ENCODE measurements around the gene SLC36A2. TPM values are rescaled to one million over a fixed set of nuclear protein-coding genes. Genes with fewer than 3 reads are reported as not detected.

SLC36A2 gene
- total and polyA plus RNA-seq, 4 donors, result 0.06 to 0.30 (median 0.24) TPM; not detected in 1

DNA sequence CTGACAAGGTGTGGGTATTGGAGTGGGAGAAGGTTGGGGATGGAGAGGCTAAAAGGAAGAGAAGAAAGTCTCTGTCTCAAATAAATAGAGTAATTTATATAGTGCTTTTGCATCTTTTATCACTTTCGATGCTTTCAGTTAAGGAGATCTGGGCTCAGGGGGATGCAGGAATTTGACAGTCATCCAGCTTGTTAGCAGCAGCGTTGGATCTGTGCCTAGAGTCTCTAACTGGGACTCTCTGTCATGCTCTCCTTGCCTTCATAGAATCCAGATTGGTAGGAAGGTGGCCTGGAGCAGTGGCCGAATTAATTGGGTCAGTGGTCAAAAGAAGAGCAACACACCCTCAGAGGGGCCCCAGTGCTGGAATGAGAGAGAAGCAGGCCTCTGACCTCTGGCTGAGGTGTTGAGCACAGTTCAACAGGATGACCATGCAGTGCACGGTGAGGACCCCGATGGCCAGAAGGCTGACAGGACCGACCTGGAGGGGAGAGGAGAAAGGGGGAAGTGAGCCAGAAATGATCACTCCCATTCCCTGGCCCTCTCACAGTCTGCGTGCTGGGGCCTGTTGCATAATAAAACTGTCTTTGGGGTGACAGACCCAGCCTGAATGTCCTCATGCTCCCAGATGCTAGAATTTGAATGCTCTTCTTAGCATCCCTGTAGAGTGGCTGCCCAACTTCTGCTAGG lies 51.4 kb downstream of the SLC36A2 start:
- H3K36me3 ChIP-seq (ENCODE audit: control insufficient read depth, insufficient read depth, low read length), result no peaks in the 10 kb centered on the region
- H3K4me1 ChIP-seq (ENCODE audit: control insufficient read depth, insufficient read depth, low read length), result peaks cover 5% of the 10 kb centered on the region
- DNase-seq (ENCODE audit: low read depth in 4 of 6, low spot score in 6 of 6), result peak in 4 of 6 donors; percentile 29 to 85 (median 52)
- H3K27ac ChIP-seq (ENCODE audit: low read depth, low read length), result no peak overlapping the region
- WGBS (ENCODE audit: insufficient coverage), result 17% methylated on average over 7 of the region's 7 CpGs
- no peaks in the 10 kb centered on the region for H3K27me3 ChIP-seq (ENCODE audit: control insufficient read depth, insufficient read depth, low read length)
- no peaks in the 10 kb centered on the region for H3K9me3 ChIP-seq (ENCODE audit: control insufficient read depth, insufficient read depth, low read length)
- no peak overlapping the region for H3K4me3 ChIP-seq (ENCODE audit: low read depth, low read length)

DNA sequence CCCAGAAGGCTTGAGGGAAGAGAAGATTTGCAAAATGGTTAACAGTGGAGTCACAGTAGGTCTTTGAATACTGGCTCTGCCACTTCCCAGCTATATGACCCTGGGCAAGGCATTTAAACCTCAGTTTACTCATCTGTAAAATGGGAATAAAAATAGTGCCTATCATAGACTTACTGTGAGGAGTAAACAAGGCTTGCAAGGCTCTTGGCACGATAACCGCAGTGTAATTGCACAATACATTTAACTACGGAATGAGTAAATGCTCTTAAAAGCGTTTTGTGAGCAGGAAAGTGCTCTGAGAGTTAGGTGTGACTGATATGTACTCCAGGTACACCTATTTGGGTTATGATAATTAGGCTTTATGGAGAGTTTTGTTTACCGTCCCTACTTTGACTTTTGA lies 52.2 kb downstream of the SLC36A2 start:
- no peak overlapping the region for H3K27ac ChIP-seq (ENCODE audit: low read depth, low read length)
- H3K4me3 ChIP-seq (ENCODE audit: low read depth, low read length), result no peak overlapping the region
- no peaks in the 10 kb centered on the region for H3K27me3 ChIP-seq (ENCODE audit: control insufficient read depth, insufficient read depth, low read length)
- 82% methylated on average over 5 of the region's 5 CpGs for WGBS (ENCODE audit: insufficient coverage)
- no peak for DNase-seq (ENCODE audit: low read depth in 4 of 6, low spot score in 6 of 6)
- peaks cover 5% of the 10 kb centered on the region for H3K4me1 ChIP-seq (ENCODE audit: control insufficient read depth, insufficient read depth, low read length)
- H3K9me3 ChIP-seq (ENCODE audit: control insufficient read depth, insufficient read depth, low read length), result no peaks in the 10 kb centered on the region
- no peaks in the 10 kb centered on the region for H3K36me3 ChIP-seq (ENCODE audit: control insufficient read depth, insufficient read depth, low read length)

- WGBS (ENCODE audit: insufficient coverage), result 51% methylated on average over 3 of the region's 4 CpGs
- Histone ChIP-seq H3K27ac (ENCODE audit: low read depth, low read length) (no peak overlapping the region), H3K27me3 (ENCODE audit: control insufficient read depth, insufficient read depth, low read length) (no peaks in the 10 kb centered on the region), H3K9me3 (ENCODE audit: control insufficient read depth, insufficient read depth, low read length) (no peaks in the 10 kb centered on the region), H3K36me3 (ENCODE audit: control insufficient read depth, insufficient read depth, low read length) (no peaks in the 10 kb centered on the region), H3K4me3 (ENCODE audit: low read depth, low read length) (no peak overlapping the region), H3K4me1 (ENCODE audit: control insufficient read depth, insufficient read depth, low read length) (peaks cover 5% of the 10 kb centered on the region)
- no peak for DNase-seq (ENCODE audit: low read depth in 4 of 6, low spot score in 6 of 6)
Observed at GRCh38 chr5:151293624-151294023, 53.7 kb downstream of the SLC36A2 start.

- no CpG with 5 or more reads among the region's 2 CpGs for WGBS (ENCODE audit: insufficient coverage)
- Histone ChIP-seq H3K4me3 (ENCODE audit: low read depth, low read length) (no peak overlapping the region), H3K4me1 (ENCODE audit: control insufficient read depth, insufficient read depth, low read length) (no peaks in the 10 kb centered on the region), H3K27me3 (ENCODE audit: control insufficient read depth, insufficient read depth, low read length) (no peaks in the 10 kb centered on the region), H3K36me3 (ENCODE audit: control insufficient read depth, insufficient read depth, low read length) (no peaks in the 10 kb centered on the region), H3K9me3 (ENCODE audit: control insufficient read depth, insufficient read depth, low read length) (no peaks in the 10 kb centered on the region), H3K27ac (ENCODE audit: low read depth, low read length) (no peak overlapping the region)
- DNase-seq (ENCODE audit: low read depth in 4 of 6, low spot score in 6 of 6), result peak in 1 of 6 donors; percentile 7
Observed at GRCh38 chr5:151288180-151288579, 59.2 kb downstream of the SLC36A2 start.

- Histone ChIP-seq H3K36me3 (ENCODE audit: control insufficient read depth, insufficient read depth, low read length) (no peaks in the 10 kb centered on the region), H3K27me3 (ENCODE audit: control insufficient read depth, insufficient read depth, low read length) (no peaks in the 10 kb centered on the region), H3K27ac (ENCODE audit: low read depth, low read length) (no peak overlapping the region), H3K9me3 (ENCODE audit: control insufficient read depth, insufficient read depth, low read length) (no peaks in the 10 kb centered on the region), H3K4me3 (ENCODE audit: low read depth, low read length) (no peak overlapping the region), H3K4me1 (ENCODE audit: control insufficient read depth, insufficient read depth, low read length) (no peaks in the 10 kb centered on the region)
- WGBS (ENCODE audit: insufficient coverage), result 60% methylated on average over 1 of the region's 1 CpG
- no peak for DNase-seq (ENCODE audit: low read depth in 4 of 6, low spot score in 6 of 6)
Observed at GRCh38 chr5:151286246-151286645, 61.1 kb downstream of the SLC36A2 start.

DNA sequence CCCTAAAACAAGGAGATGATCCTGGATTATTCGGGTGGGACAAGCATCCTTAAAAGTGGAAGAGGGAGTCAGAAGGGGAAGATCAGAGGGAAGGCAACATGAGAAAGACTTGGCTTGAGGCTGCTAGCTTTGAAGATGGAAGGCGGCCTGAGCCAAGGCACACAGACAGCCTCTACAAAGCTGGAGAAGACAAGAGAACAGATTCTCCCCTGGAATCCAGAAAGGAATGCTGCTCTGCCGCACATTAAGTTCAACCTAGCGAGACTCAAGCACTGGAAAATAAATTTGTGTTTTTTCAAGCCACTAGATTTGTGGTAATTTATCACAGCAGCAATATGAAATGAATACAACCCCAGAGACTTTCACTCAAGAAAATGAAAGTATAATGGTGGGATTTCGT lies 61.7 kb downstream of the SLC36A2 start:
- WGBS (ENCODE audit: insufficient coverage), result 75% methylated on average over 2 of the region's 5 CpGs
- no peak overlapping the region for H3K4me3 ChIP-seq (ENCODE audit: low read depth, low read length)
- no peaks in the 10 kb centered on the region for H3K9me3 ChIP-seq (ENCODE audit: control insufficient read depth, insufficient read depth, low read length)
- no peaks in the 10 kb centered on the region for H3K36me3 ChIP-seq (ENCODE audit: control insufficient read depth, insufficient read depth, low read length)
- DNase-seq (ENCODE audit: low read depth in 4 of 6, low spot score in 6 of 6), result peak in 2 of 6 donors; percentile 17 to 64
- H3K27ac ChIP-seq (ENCODE audit: low read depth, low read length), result no peak overlapping the region
- H3K27me3 ChIP-seq (ENCODE audit: control insufficient read depth, insufficient read depth, low read length), result no peaks in the 10 kb centered on the region
- H3K4me1 ChIP-seq (ENCODE audit: control insufficient read depth, insufficient read depth, low read length), result no peaks in the 10 kb centered on the region

DNA sequence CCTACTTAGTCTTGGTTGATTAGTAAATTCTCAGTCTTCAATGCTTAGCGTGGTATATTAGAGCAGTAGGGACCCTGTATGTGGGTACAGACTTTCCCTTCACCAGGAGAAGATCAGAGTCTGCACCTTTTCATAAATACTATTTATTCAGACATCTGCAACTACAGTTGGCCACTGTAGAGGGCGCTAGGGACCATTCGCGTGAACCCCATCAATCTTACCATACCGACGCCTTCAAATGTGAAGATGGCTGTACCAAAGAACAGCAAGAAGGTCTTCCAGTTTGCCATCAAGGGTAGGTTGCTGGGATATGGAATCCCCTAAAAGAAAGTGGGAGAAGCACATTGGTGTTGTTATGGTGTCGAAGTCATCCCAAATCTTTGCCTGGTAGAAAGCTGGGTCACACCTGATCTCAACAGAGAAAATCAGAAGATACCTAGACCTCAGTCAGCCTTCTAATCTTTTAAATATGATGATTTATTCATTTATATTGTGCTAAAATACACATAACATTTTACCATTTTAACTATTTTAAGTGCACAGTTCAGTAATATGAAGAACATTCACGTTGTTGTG lies 62.9 kb downstream of the SLC36A2 start:
- no peaks in the 10 kb centered on the region for H3K36me3 ChIP-seq (ENCODE audit: control insufficient read depth, insufficient read depth, low read length)
- H3K27ac ChIP-seq (ENCODE audit: low read depth, low read length), result no peak overlapping the region
- H3K9me3 ChIP-seq (ENCODE audit: control insufficient read depth, insufficient read depth, low read length), result no peaks in the 10 kb centered on the region
- no peaks in the 10 kb centered on the region for H3K4me1 ChIP-seq (ENCODE audit: control insufficient read depth, insufficient read depth, low read length)
- H3K4me3 ChIP-seq (ENCODE audit: low read depth, low read length), result no peak overlapping the region
- no peaks in the 10 kb centered on the region for H3K27me3 ChIP-seq (ENCODE audit: control insufficient read depth, insufficient read depth, low read length)
- WGBS (ENCODE audit: insufficient coverage), result no CpG with 5 or more reads among the region's 8 CpGs
- no peak for DNase-seq (ENCODE audit: low read depth in 4 of 6, low spot score in 6 of 6)

DNA sequence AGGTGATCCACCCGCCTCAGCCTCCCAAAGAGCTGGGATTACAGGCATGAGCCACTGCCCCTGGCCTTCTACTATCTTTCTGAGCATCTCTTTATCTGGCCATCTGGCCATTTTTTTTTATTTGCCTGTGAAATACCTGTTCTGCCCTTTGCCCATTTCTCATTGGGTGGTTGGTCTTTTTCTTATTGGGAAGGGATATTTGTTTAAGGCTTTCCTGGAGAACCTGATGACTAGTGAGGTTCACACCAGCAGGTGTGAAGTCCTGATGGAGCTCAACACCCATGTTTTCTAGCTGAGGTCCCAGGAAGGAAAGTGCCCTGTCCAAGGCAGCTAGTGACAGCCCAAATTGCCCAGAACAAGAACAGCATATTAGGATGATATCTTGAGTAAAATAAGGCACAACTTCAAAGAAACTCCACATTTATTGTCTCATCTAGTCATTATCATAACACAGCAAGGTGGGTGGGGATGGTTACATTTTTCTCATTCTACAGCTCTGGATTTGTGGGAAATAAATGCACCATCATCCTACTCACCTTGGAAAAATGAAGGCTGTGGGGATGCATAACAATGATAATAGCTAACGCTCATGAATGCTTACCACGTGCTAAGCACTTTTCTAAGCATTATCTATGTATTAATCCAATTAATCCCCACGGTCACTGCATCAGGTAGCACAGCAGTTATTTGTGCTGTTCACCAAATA lies 64.1 kb downstream of the SLC36A2 start:
- no peak for DNase-seq (ENCODE audit: low read depth in 4 of 6, low spot score in 6 of 6)
- Histone ChIP-seq H3K27ac (ENCODE audit: low read depth, low read length) (no peak overlapping the region), H3K27me3 (ENCODE audit: control insufficient read depth, insufficient read depth, low read length) (no peaks in the 10 kb centered on the region), H3K4me3 (ENCODE audit: low read depth, low read length) (no peak overlapping the region), H3K4me1 (ENCODE audit: control insufficient read depth, insufficient read depth, low read length) (no peaks in the 10 kb centered on the region), H3K9me3 (ENCODE audit: control insufficient read depth, insufficient read depth, low read length) (no peaks in the 10 kb centered on the region), H3K36me3 (ENCODE audit: control insufficient read depth, insufficient read depth, low read length) (no peaks in the 10 kb centered on the region)
- 64% methylated on average over 4 of the region's 4 CpGs for WGBS (ENCODE audit: insufficient coverage)

GRCh38 chr5:151281001-151281639 lies 66.2 kb downstream of the SLC36A2 start:
- Histone ChIP-seq H3K27ac (ENCODE audit: low read depth, low read length) (no peak overlapping the region), H3K4me3 (ENCODE audit: low read depth, low read length) (no peak overlapping the region), H3K36me3 (ENCODE audit: control insufficient read depth, insufficient read depth, low read length) (no peaks in the 10 kb centered on the region), H3K9me3 (ENCODE audit: control insufficient read depth, insufficient read depth, low read length) (no peaks in the 10 kb centered on the region), H3K4me1 (ENCODE audit: control insufficient read depth, insufficient read depth, low read length) (no peaks in the 10 kb centered on the region), H3K27me3 (ENCODE audit: control insufficient read depth, insufficient read depth, low read length) (no peaks in the 10 kb centered on the region)
- DNase-seq (ENCODE audit: low read depth in 4 of 6, low spot score in 6 of 6), result no peak
- 95% methylated on average over 12 of the region's 13 CpGs for WGBS (ENCODE audit: insufficient coverage)

Data from spinal cord (tissue), 10 donors.